B cell (primary cell): ENCODE results near the gene SAT2.

ENCODE experiments used
- CTCF ChIP-seq: fragments of 200-600 bp; IDR thresholded peaks from one replicate; pipeline ENCODE4 v1.8.0; 2022; ENCODE audit warnings: antibody characterized with exemption, mild to moderate bottlenecking
- EZH2 ChIP-seq: IDR thresholded peaks from 2 replicates; pipeline ENCODE4 v1.6.1; 2012; ENCODE audit warnings: borderline replicate concordance, low read depth, mild to moderate bottlenecking, moderate library complexity, low read length; ENCODE audit not compliant: insufficient read depth, poor library complexity, severe bottlenecking

GRCh38 chr17:7655541-7655840 is 27.9 kb upstream of the SAT2 start:
- no peak for TF ChIP-seq CTCF
- TF ChIP-seq EZH2: no peak
